NOMO-1 treated with DMSO at 0.1 percent for 48 hours (cell line): ENCODE results near the gene MAN1C1.

Experiments
- DNase-seq: peaks from one replicate; lab custom pipeline; 2025; ENCODE audit not compliant: unreplicated experiment; lab: John Stamatoyannopoulos, UW

MAN1C1 gene

GRCh38 chr1:25612421-25612820 lies 4.2 kb upstream of the MAN1C1 start:
- no peak for DNase-seq

GRCh38 chr1:25613091-25613490 lies 3.5 kb upstream of the MAN1C1 start:
- DNase-seq = no peak

- DNase-seq = no peak
Observed at GRCh38 chr1:25614501-25615171, 2.0 kb upstream of the MAN1C1 start.

- no peak for DNase-seq
Observed at GRCh38 chr1:25615172-25615541, 1.4 kb upstream of the MAN1C1 start.

GRCh38 chr1:25615563-25616094 lies 962 bp upstream of the MAN1C1 start:
- DNase-seq = no peak

GRCh38 chr1:25616987-25617624 lies 515 bp downstream of the MAN1C1 start:
- DNase-seq = no peak

- peak; percentile 30 for DNase-seq
Observed at GRCh38 chr1:25617625-25618432, 1.2 kb downstream of the MAN1C1 start.

- no peak for DNase-seq
Observed at GRCh38 chr1:25618433-25618808, 1.8 kb downstream of the MAN1C1 start.

- peak; percentile 9 for DNase-seq
Observed at GRCh38 chr1:25619101-25619890, 2.7 kb downstream of the MAN1C1 start.

GRCh38 chr1:25620211-25620610 lies 3.6 kb downstream of the MAN1C1 start:
- no peak for DNase-seq

GRCh38 chr1:25620701-25621350 lies 4.2 kb downstream of the MAN1C1 start:
- no peak for DNase-seq

GRCh38 chr1:25621876-25622275 lies 5.3 kb downstream of the MAN1C1 start:
- no peak for DNase-seq

- no peak for DNase-seq
Observed at GRCh38 chr1:25622531-25622930, 5.9 kb downstream of the MAN1C1 start.

- no peak for DNase-seq
Observed at GRCh38 chr1:25623007-25623406, 6.4 kb downstream of the MAN1C1 start.

GRCh38 chr1:25623731-25624130 lies 7.1 kb downstream of the MAN1C1 start:
- DNase-seq = no peak

GRCh38 chr1:25624156-25624555 lies 7.6 kb downstream of the MAN1C1 start:
- DNase-seq = peak; percentile 70

GRCh38 chr1:25624604-25625003 lies 8.0 kb downstream of the MAN1C1 start:
- DNase-seq = no peak

GRCh38 chr1:25626018-25626417 lies 9.4 kb downstream of the MAN1C1 start:
- no peak for DNase-seq

- no peak for DNase-seq
Observed at GRCh38 chr1:25628741-25629421, 12.3 kb downstream of the MAN1C1 start.

GRCh38 chr1:25629836-25630235 lies 13.2 kb downstream of the MAN1C1 start:
- DNase-seq = no peak
